Skin epidermis (tissue), 12 donors: ENCODE data around the gene EHD3.

Experiments
- H3K27ac ChIP-seq, 21 experiments: fragments of 200-600 bp; sonication (generic) in 11 of 21; one replicate each; pipeline ENCODE4 v1.5.0; 2020; ENCODE audit warnings: mild to moderate bottlenecking in 3 of 21, inconsistent platforms in 2 of 21, moderate library complexity in 2 of 21
- H3K4me3 ChIP-seq, 7 experiments: fragments of 200-600 bp; sonication (generic) in 2 of 7; one replicate each; pipeline ENCODE4 v1.5.0; 2020; ENCODE audit warnings: inconsistent platforms in 2 of 7, mild to moderate bottlenecking in 2 of 7, moderate library complexity in 1 of 7

EHD3 gene

DNA sequence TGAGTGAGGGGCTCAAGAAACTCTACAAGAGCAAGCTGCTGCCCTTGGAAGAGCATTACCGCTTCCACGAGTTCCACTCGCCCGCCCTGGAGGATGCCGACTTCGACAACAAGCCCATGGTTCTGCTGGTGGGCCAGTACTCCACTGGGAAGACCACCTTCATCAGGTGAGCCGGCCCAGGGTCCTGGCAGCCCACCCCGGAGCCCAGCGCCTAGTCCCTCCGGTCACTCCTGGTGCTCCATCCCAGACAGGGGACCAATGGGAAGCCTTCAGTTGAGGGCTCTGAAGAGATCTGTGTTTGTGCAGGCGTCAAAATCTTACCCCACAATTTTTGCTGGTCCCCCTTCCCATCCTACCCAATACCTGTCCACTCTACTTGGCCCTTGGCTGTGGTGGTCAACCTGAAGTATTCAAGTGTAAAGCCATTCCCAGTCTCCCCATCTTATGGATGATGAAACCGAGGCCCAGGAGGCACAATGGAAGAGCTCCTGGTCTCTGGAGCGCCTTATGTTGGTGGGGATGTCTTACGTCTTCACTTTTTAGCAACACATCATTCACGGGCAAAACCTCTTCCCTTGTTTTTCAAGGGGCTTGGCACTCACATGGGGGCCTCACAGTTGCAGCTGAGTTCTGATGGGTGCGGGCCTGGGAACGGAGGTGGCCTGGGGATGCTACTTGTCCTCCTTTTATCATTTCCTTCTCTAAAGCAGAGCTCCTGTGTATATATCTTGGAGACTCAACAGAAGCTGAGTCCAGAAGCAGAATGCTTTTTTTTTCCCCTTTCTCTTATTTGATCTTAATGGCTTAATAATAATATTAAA is 941 bp downstream of the EHD3 start:
- peak overlapping the region in 18 of 21 experiments; percentile 16 to 82 (median 63) for H3K27ac ChIP-seq
- peak overlapping the region; percentile 48 to 67 (median 53) for H3K4me3 ChIP-seq

DNA sequence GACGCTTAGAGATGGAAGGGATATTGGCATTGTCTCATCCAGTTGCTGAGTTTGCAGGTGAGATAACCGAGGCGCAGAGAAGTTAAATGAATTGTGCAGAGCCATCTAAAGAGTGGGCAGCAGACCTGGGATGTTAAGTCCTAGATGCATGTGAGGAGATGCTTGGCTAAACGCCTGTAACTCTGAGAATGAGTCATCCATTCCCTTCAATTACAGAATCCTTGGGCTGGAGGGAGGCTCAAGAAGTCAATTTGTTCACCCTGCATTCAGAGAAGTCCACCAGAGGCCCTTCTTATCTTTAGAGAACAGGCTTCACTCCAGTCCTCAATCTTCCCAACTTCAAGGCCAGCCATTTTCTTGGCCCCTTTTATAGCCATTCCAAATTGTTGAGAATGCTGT is 1.6 kb downstream of the EHD3 start:
- H3K4me3 ChIP-seq: no peak overlapping the region

DNA sequence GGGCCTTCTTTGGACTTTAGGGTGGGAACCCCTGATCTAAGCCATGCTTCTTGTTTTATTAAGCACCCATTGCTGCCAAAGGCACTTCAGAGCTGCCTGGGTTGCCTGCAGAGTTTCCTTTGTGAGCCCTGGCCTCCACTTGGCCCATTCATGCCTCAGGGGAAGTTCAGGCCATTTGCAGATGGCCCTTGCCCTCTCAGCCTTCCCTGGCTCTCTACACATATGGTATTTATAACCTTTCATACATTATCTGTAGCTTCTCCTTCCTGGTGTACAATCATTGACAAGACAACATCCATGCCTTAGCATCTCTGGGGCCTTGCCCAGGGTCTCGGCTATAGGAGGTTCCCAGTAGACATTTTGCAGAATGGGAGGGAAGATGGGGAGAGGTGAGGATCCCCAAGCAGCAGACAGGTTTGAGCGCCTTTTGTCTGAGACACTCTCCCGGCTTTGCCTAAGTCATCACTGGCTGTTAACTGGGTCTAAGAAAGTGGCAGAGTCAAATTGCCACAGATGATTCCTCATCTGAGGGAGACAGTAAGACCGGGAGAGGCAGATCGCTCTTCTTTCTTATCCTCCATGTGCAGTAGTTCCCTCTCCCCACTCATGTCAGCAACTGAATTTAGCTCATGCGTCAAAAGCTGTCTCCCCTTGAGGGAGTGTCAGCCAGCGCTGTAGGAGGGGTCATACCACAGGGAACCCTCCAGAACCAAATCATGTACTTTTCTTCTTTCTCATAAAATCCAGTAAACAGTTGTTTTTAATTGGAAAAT is 2.7 kb downstream of the EHD3 start:
- Histone ChIP-seq H3K27ac (peak overlapping the region in 3 of 21 experiments; percentile 12 to 24 (median 15)), H3K4me3 (no peak overlapping the region)

More for the DNA sequence above, 1.6 kb downstream of the EHD3 start:
- peak overlapping the region in 1 of 21 experiments; percentile 24 for H3K27ac ChIP-seq

DNA sequence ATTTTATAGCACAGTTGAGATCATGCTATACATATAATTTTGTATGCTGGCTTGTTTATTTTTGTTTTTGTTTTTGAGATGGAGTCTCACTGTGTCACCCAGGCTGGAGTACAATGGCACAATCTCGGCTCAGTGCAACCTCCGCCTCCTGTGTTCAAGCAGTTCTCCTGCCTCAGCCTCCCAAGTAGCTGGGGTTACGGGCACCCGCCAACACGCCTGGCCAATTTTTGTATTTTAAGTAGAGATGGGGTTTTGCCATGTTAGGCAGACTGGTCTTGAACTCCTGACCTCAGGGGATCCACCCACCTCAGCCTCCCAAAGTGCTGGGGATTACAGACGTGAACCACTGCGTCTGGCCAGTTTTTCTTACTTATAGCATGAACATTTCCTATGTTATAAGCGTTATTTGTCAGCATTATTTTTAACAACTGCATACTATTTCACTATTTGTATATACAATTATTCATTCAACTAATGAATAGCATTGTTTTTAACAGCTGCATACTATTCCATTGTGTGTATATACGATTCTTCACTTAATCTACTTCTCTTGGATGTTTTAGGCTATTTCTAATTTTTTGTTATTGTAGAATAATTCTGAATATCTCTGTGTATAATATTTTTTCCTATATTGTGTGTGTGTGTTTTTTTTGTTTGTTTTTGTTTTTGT is 3.5 kb downstream of the EHD3 start:
- H3K27ac ChIP-seq: no peak overlapping the region
- no peak overlapping the region for H3K4me3 ChIP-seq

DNA sequence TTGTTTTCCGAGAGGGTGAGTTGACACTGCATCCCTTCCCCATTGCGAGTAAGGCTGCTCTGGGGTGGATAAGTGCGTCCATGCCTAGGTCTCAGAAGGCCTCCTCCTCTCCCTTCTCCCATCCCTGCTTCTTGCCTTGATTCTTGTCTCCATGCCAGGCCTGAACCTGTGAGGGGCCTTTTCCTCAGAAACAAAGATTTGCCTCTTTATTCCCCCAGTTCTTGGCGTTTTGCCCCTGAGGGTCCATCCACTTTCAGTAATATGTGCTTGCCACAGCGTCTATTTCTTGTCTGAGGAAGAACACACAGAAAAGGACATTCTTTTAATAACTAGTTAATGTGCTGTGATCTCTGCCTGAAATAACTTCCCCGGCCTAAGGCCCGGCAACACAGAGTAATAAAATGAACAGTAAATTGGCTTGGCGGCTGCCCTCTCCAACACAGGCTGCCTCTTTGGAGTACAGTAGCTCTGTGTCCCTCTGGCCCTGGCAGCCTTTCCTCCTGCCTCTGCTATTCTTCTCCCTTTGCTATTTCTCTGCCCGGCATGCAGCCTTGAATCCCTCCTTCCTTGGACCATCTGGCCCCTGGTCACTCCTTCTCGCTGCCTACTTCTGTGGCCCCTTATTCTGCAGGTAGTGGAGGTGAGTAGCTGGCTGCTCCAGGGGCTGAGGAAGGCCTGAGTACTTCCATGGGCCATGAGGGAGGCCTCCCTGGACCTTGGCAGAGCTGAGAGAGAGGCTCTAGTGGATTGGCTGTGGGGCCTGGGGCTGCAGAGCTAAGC is 4.4 kb downstream of the EHD3 start:
- H3K4me3 ChIP-seq: no peak overlapping the region
- peak overlapping the region in 3 of 21 experiments; percentile 2 to 57 (median 22) for H3K27ac ChIP-seq

DNA sequence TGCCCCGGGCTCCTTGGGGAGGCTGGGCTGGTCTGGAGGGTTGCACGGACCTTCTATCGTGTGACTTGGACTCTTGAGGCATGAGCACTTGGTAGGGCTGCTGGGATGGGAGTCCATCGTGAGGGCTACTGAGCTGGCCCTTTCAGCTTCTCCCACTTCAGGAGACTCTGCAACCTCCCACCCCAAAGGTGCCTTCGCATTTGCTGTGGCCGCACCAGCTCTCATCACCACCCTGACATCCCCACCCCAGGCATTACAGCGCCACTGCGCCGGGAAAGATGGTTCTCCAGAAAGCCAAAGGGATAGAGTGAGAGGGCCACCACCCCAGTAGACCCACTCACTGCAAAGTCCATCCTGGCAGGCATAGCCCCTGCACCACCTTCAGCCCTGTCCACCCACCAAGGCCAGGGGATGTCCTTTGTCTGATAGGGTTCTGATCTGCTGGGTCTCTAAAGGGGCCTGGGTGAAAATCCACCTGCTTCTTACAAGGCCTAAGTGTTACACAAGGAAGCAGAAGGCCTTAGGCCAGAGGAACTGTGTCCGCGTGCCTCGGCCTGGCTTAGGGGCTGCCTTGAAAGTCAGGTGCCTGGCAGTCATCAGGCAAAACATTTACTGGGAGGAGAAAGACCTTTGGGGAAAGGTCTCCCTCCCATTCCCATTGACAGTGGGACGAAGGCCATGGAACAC is 5.1 kb downstream of the EHD3 start:
- peak overlapping the region in 8 of 21 experiments; percentile 16 to 71 (median 40) for H3K27ac ChIP-seq

DNA sequence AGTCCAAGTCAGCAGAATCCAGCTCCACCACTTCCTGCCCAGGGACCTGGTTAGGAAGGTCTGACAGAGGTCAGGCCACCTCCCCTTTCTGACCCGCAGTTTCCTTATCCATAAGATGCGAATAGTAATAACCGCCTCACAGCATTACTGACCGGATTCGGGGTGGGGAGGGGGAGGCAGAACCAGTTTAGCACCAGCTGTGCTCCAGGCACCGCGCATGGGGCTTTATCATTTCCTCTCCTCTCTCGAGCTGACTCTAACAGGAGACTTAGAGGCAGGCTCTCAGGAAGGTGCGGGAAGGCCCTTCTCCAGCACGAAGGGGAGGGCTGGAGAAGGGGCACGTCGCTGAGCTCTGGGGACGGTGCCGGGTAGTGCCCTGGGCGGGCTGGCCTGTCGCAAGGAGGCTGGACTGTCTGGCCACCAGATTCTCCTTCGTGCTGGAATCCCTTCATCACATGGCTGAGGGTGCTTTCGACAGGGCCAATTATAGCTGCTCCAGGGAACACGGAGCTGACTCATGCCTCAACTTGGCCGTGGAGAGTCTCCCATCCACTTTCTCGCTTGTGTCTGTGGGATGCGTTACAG is 5.7 kb downstream of the EHD3 start:
- H3K4me3 ChIP-seq: no peak overlapping the region
- peak overlapping the region in 9 of 21 experiments; percentile 16 to 71 (median 39) for H3K27ac ChIP-seq

More for the DNA sequence above, 5.1 kb downstream of the EHD3 start:
- H3K4me3 ChIP-seq: no peak overlapping the region

DNA sequence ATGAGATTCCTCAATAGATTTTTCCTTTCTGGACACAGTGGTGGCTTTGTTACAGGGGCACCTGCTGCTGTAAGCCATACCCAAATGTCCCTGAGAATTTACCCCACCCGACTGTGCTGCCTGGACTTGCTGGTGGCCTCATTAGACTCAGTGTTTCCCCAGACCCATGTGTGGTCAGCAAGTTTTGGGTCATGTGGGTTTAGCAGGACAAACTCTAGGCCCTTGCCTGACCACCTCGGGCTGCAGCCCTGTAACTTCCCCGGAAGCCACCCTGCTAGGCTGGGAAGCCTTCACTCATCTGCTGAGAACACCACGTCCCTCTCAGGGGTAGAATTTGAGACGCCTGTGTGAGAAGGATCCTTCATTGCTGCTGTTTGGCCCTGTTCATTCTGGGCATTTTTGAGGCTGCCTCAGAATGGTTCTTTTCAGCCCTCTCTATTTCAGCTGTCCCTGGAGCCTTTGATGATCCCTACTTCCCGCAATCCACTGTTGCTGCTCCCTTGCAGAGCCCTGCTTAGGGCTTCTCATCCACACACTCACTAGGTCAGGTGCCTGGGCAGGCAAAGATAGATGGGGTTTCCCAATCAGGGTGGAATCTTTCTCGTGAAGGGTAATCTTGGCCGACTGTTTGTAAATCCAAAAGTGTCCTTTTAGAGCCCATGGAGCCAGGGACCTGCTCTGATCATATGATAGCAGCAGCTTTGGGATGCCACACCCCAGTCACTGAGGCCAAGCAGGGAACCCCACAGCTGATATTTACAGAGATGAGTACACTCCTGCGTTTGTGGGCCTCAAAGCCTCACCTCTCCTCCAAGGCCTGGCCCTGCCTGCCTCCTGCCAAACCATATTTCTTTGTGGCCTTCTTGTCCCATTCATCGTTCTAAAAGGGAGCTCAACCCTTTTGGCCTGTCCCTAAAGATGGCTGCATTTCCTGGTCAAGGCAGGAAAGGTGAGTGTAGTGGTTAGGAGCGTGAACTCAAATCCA is 6.7 kb downstream of the EHD3 start:
- no peak overlapping the region for H3K4me3 ChIP-seq
- H3K27ac ChIP-seq: peak overlapping the region in 5 of 21 experiments; percentile 29 to 49 (median 33)

DNA sequence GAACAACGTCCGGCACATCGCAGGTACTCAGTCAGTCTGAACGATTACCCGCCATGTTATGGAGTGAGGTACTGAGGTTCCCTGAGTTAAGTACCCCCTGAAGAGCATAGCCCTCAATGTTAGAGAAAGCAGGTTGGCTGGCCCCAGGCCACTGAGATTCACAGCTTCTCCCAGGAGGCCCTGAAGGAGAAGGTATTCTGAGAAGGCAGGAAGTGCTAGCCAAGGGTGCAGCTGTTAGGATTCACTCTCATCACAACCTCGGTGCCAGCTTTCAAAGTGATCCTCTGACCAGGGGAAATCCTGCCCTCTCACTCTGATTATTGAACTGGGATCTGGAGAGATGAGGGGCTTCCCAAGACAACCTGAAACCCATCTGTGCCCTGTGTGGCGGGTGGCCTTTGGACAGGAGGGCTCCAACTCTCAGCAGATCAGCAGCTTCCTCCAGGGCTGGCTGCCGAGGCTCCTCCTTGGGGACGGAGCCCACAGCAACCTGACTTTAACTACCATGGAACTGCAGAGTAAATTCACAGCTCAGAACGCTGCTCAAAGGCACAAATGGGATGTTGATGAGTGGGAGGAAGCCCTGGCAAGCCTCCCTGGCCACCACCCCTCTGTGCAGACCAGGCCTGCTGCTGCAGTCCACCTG is 7.8 kb downstream of the EHD3 start:
- no peak overlapping the region for H3K4me3 ChIP-seq
- H3K27ac ChIP-seq: peak overlapping the region in 1 of 21 experiments; percentile 16

DNA sequence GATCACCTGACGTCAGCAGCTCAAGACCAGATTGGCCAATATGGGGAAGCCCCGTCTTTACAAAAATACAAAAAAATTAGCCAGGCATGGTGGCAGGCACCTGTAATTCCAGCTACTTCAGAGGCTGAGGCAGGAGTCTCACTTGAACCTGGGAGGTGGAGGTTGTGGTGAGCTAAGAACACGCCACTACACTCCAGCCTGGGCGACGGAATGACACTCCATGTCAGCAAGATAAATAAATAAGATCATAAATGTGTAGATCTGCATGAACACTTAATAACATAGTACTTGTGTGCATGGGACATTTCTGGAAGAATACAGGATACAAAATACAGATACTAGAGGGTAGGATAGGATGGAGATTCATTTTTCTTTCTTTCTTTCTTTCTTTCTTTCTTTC is 9.1 kb downstream of the EHD3 start:
- Histone ChIP-seq H3K27ac (no peak overlapping the region), H3K4me3 (no peak overlapping the region)

DNA sequence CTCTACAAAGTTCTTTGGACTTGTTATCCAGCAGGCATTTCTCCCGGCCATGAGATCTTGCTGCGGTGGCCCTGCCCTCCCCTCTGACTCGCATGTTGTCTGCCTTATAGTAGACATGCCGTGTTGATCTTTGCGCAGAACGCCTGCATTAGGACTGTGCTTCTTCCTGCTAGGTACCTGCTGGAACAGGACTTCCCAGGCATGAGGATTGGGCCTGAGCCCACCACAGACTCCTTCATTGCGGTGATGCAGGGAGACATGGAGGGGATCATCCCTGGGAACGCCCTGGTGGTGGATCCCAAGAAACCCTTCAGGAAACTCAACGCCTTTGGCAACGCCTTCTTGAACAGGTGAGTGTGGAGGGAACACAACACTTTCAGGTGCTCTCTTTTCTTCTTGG is 10.1 kb downstream of the EHD3 start:
- Histone ChIP-seq H3K4me3 (no peak overlapping the region), H3K27ac (no peak overlapping the region)

DNA sequence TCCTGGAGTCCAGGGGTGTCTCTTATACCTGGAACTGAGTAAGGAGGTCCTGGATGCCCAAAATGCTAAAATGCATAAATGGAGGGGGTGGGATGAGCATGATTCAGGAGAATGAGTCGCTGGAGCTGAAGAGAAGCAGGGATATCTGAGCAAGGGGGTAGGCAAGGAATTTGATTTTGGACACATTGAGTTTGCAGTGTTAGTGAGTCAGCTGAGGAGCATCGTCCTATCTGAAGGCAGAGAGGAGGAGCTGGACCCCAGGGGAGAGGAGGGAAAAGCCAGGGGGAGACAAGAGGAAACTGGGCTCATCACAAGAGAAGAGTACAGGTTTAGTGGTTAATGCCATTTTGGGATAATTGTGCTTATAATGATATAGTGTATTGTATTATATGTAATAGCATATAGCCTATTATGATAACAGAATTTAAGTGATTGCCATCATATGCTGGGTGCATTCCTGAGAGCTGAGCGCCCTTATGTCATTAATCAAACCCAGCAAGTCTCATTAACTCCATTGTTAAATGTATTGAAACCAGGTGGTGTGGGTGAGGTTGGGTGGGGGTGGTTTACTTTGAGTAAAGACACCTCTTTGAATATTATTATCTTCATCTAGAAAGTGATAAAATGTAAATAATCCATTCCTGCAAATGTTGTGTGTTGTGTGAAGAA is 12.4 kb downstream of the EHD3 start:
- Histone ChIP-seq H3K27ac (no peak overlapping the region), H3K4me3 (no peak overlapping the region)

DNA sequence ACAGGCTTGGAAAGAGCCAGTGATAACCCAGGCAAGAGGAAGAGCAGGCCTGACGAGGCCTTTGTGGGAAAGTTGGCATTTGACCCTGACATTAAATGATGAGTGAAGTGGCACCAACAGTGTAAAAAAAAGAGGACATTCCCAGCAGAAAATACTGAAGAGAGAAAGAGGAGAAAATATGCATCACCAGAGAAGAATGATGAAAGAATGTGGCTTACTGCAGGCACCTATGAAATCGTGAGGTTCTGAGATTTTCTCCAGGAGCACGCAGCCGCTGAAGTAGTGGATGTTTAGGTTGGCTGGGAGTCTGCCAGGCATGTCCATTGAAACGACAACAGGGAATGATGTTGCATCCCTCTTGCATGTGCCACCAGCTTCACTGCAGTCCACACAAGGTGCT is 13.8 kb downstream of the EHD3 start:
- Histone ChIP-seq H3K27ac (no peak overlapping the region), H3K4me3 (no peak overlapping the region)

DNA sequence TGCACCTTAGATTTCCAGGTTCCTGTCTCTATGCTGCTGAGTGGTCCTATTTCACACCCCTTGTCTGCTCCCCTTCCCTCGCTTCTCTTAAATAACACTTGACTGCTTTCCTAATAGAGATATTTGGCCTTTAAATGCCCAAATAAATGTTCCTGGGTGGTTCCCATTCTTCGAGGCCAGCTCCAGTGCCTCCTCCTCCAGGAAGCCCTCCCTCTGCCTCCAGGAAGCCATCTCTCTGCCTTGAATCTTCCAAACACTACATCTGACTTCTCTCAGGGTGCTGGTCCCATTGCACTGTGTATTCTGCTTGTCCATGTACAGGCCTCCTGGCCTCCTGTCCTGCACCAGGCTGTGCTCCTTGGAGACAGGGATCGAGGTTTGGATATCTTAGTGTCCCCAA is 14.2 kb downstream of the EHD3 start:
- no peak overlapping the region for H3K27ac ChIP-seq
- no peak overlapping the region for H3K4me3 ChIP-seq

DNA sequence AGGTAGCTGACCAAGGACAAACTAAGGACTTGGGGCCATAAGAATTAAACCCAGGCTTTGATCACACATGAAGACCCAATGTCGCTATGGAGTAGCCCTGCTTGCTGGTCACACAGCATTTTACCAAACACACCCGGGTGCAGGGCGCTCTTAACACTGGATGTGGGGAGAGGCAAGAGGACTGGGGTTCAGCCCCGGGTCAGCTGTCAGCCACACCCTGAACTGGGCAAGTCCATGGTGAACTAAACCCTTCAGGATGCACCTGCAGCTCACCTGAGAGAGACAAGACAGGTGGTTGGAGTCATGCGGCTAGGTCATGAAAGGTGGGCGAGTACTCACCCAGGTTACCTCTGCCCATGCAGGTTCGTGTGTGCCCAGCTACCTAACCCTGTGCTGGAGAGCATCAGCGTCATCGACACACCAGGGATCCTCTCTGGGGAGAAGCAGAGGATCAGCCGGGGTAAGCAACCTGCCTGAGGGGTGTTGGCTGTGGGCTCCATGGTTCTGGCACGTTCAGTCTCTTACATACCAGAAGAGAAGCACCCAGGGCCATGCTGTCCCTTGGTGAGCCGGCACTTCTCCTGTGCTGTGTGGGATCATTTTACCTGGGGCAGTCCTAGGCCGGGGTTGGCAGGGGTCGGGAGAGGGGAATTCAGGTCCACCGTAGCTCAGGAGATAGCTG is 15.2 kb downstream of the EHD3 start:
- H3K27ac ChIP-seq: no peak overlapping the region

DNA sequence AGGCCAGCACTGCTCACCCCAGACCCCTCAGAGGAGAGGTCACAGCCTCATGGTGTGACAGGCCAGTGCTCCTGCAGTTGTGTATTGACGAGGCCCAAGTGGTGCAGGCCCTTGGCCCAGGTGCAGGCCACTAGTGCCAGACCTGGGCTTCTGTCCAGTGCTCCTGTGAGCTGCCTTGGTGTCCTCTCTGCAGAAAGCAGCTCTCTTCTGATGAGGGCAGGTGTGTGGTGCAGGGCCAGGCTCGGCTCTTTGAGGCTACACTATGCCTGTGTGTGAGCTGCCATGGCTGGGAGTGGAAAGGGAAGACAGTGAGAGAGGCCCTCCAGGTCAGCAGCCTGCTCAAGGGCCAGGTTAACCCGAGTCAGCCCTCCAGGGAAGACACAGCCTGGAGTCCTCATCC is 17.1 kb downstream of the EHD3 start:
- Histone ChIP-seq H3K27ac (no peak overlapping the region), H3K4me3 (no peak overlapping the region)

More for the DNA sequence above, 15.2 kb downstream of the EHD3 start:
- no peak overlapping the region for H3K4me3 ChIP-seq
